H9 (cell line): ENCODE results near the gene GSAP. TPM values are rescaled to one million over a fixed set of nuclear protein-coding genes. Genes with fewer than 3 reads are reported as not detected.

ENCODE experiments used
- DNase-seq: peaks from one replicate; pipeline ENCODE4 v3.0.0-alpha.2; 2017
- H2AFZ ChIP-seq: one replicate; pipeline ENCODE4 v1.6.1; 2013; ENCODE audit warnings: mild to moderate bottlenecking, low read length, control low read depth, moderate library complexity
- H2AK5ac ChIP-seq: 2 replicates; pipeline ENCODE4 v1.6.1; 2013; ENCODE audit warnings: low read length, control low read depth, mixed read lengths; ENCODE audit not compliant: insufficient read length
- H2BK120ac ChIP-seq: one replicate; pipeline ENCODE4 v1.6.1; 2013; ENCODE audit warnings: low read depth, mild to moderate bottlenecking, low read length, control low read depth, inconsistent platforms; ENCODE audit not compliant: poor library complexity, severe bottlenecking
- H2BK12ac ChIP-seq: 2 replicates; pipeline ENCODE4 v1.6.1; 2013; ENCODE audit warnings: low read length, control low read depth, mixed read lengths, low read depth; ENCODE audit not compliant: insufficient read length
- H2BK15ac ChIP-seq: 2 replicates; pipeline ENCODE4 v1.6.1; 2013; ENCODE audit warnings: low read depth, low read length, control low read depth
- H2BK20ac ChIP-seq: one replicate; pipeline ENCODE4 v1.6.1; 2013; ENCODE audit warnings: low read depth, mild to moderate bottlenecking, low read length, control low read depth, inconsistent platforms; ENCODE audit not compliant: poor library complexity, severe bottlenecking
- H2BK5ac ChIP-seq: 2 replicates; pipeline ENCODE4 v1.6.1; 2013; ENCODE audit warnings: low read length, control low read depth, mixed read lengths; ENCODE audit not compliant: insufficient read length
- H3K14ac ChIP-seq: 2 replicates; pipeline ENCODE4 v1.6.1; 2013; ENCODE audit warnings: low read length, control low read depth; ENCODE audit not compliant: insufficient read depth
- H3K18ac ChIP-seq: 2 replicates; pipeline ENCODE4 v1.6.1; 2013; ENCODE audit warnings: low read depth, mild to moderate bottlenecking, mixed read lengths, low read length, control low read depth; ENCODE audit not compliant: insufficient read length
- H3K23ac ChIP-seq: 2 replicates; pipeline ENCODE4 v1.6.1; 2013; ENCODE audit warnings: low read length, control low read depth, mixed read lengths, low read depth; ENCODE audit not compliant: insufficient read length
- H3K23me2 ChIP-seq: 2 replicates; pipeline ENCODE4 v1.6.1; 2013; ENCODE audit warnings: low read depth, mild to moderate bottlenecking, mixed read lengths, low read length, control low read depth; ENCODE audit not compliant: insufficient read length, poor library complexity, severe bottlenecking
- H3K27ac ChIP-seq: 2 replicates; pipeline ENCODE4 v1.5.1; 2013; ENCODE audit warnings: low read length, control low read depth, mixed read lengths, low read depth; ENCODE audit not compliant: insufficient read length
- H3K27me3 ChIP-seq: 2 replicates; pipeline ENCODE4 v1.6.1; 2013; ENCODE audit warnings: low read length, control low read depth, inconsistent platforms; ENCODE audit not compliant: insufficient read depth
- H3K4ac ChIP-seq: 2 replicates; pipeline ENCODE4 v1.6.1; 2013; ENCODE audit warnings: low read depth, mild to moderate bottlenecking, control low read depth, inconsistent platforms, low read length, moderate library complexity
- H3K4me1 ChIP-seq: 2 replicates; pipeline ENCODE4 v1.6.1; 2013; ENCODE audit warnings: low read length, control low read depth, inconsistent platforms; ENCODE audit not compliant: insufficient read depth
- H3K4me2 ChIP-seq: 2 replicates; pipeline ENCODE4 v1.6.1; 2013; ENCODE audit warnings: low read length, control low read depth, mixed read lengths; ENCODE audit not compliant: insufficient read length, insufficient read depth
- H3K56ac ChIP-seq: 2 replicates; pipeline ENCODE4 v1.6.1; 2013; ENCODE audit warnings: low read depth, mild to moderate bottlenecking, mixed read lengths, low read length, control low read depth; ENCODE audit not compliant: insufficient read length
- H3K79me1 ChIP-seq: 2 replicates; pipeline ENCODE4 v1.6.1; 2013; ENCODE audit warnings: low read depth, mild to moderate bottlenecking, moderate library complexity, low read length, control low read depth, inconsistent platforms; ENCODE audit not compliant: insufficient read depth, poor library complexity, severe bottlenecking
- H3K79me2 ChIP-seq: 2 replicates; pipeline ENCODE4 v1.6.1; 2013; ENCODE audit warnings: low read length, control low read depth, inconsistent platforms; ENCODE audit not compliant: insufficient read depth
- H3K9ac ChIP-seq: 2 replicates; pipeline ENCODE4 v1.6.1; 2013; ENCODE audit warnings: low read length, control low read depth, mixed read lengths; ENCODE audit not compliant: insufficient read length; ENCODE audit errors: extremely low read depth
- H3K9me3 ChIP-seq: one replicate; pipeline ENCODE4 v1.6.1; 2013; ENCODE audit warnings: low read depth, low read length, inconsistent platforms; ENCODE audit not compliant: control insufficient read depth
- H3T11ph ChIP-seq: one replicate; pipeline ENCODE4 v1.6.1; 2013; ENCODE audit warnings: mild to moderate bottlenecking, low read length, control low read depth, inconsistent platforms
- H4K20me1 ChIP-seq: one replicate; pipeline ENCODE4 v1.6.1; 2013; ENCODE audit not compliant: control insufficient read depth, insufficient read length, insufficient read depth
- H4K5ac ChIP-seq: 2 replicates; pipeline ENCODE4 v1.6.1; 2013; ENCODE audit warnings: low read depth, mild to moderate bottlenecking, mixed read lengths, low read length, control low read depth; ENCODE audit not compliant: insufficient read length
- H4K8ac ChIP-seq: replicated peaks from 2 replicates; pipeline ENCODE4 v1.6.1; 2013; ENCODE audit warnings: low read length, control low read depth, mixed read lengths, low read depth; ENCODE audit not compliant: insufficient read length
- H4K91ac ChIP-seq: 2 replicates; pipeline ENCODE4 v1.6.1; 2013; ENCODE audit warnings: low read depth, mild to moderate bottlenecking, moderate library complexity, mixed read lengths, low read length, control low read depth; ENCODE audit not compliant: insufficient read length
- H3K27ac Mint-ChIP-seq, 3 experiments: 2 replicates in 2 of 3; 3 replicates in 1 of 3; pipeline ENCODE4 v1.8.0; 2020 to 2021; ENCODE audit warnings: mixed read lengths in 3 of 3, mild to moderate bottlenecking in 1 of 3, moderate library complexity in 1 of 3
- H3K27me3 Mint-ChIP-seq: 2 replicates; pipeline ENCODE4 v1.8.0; 2021; ENCODE audit warnings: low read depth, mild to moderate bottlenecking, moderate library complexity, mixed read lengths
- H3K36me3 Mint-ChIP-seq, 3 experiments: 2 replicates in 2 of 3; 3 replicates in 1 of 3; pipeline ENCODE4 v1.8.0; 2020 to 2021; ENCODE audit warnings: low read depth in 3 of 3, mixed read lengths in 3 of 3; ENCODE audit not compliant: insufficient read depth in 1 of 3
- H3K4me1 Mint-ChIP-seq, 2 experiments: 2 replicates each; pipeline ENCODE4 v1.8.0; 2020; ENCODE audit warnings: mixed read lengths in 2 of 2
- H3K4me3 Mint-ChIP-seq, 2 experiments: 2 replicates in 1 of 2; 3 replicates in 1 of 2; pipeline ENCODE4 v1.8.0; 2020 to 2021; ENCODE audit warnings: mild to moderate bottlenecking in 2 of 2, mixed read lengths in 2 of 2, moderate library complexity in 1 of 2
- H3K9me3 Mint-ChIP-seq, 2 experiments: 2 replicates in 1 of 2; 3 replicates in 1 of 2; pipeline ENCODE4 v1.8.0; 2020; ENCODE audit warnings: mild to moderate bottlenecking in 2 of 2, mixed read lengths in 2 of 2, moderate library complexity in 1 of 2
- CTCF ChIP-seq: fragments of 200-600 bp; sonication (generic); conservative IDR thresholded peaks from 3 replicates; pipeline ENCODE4 v1.8.0; 2021; ENCODE audit warnings: antibody characterized with exemption, mild to moderate bottlenecking
- total RNA-seq: library from RNA; stranded (reverse); gene quantifications from 2 replicates; pipeline ENCODE4 v1.2.1, GENCODE V29; 2021

The GSAP gene
- total RNA-seq, 1 experiment from 2014 or later = 1.9 TPM

DNA sequence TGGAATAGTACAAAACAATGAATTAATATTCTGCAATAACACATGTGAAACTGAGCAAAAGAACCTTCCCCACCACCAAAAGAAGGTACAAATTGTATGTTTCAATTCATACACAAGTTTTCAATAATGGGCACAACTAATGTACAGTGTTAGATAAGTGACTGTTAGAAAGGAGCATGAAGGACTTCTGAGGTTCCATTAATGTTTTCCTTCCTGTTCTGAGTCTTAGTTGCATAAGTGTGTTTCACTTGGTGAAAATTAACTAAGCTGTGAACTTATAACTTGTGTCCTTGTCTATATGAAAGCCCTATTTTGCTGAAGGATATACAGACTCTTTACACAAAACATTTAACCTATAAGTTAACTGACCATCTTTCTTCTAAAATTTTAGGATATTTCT is 8.2 kb downstream of the GSAP start:
- H4K8ac ChIP-seq = no peak overlapping the region
- no peak overlapping the region for H2BK5ac ChIP-seq
- Mint-ChIP-seq H3K4me1 (peaks cover 13 to 18% of the 10 kb centered on the region in 2 experiments), H3K36me3 (no peaks in the 10 kb centered on the region), H3K27ac (no peak overlapping the region), H3K4me3 (no peak overlapping the region), H3K27me3 (no peaks in the 10 kb centered on the region), H3K9me3 (no peaks in the 10 kb centered on the region)
- H2AFZ ChIP-seq = no peak overlapping the region
- H3K56ac ChIP-seq = no peak overlapping the region
- no peak overlapping the region for H4K91ac ChIP-seq
- no peak overlapping the region for H3K14ac ChIP-seq
- H3K79me1 ChIP-seq = no peaks in the 10 kb centered on the region
- no peak overlapping the region for H3K23ac ChIP-seq
- no peaks in the 10 kb centered on the region for H3K23me2 ChIP-seq
- H3K9me3 ChIP-seq = no peaks in the 10 kb centered on the region
- no peak overlapping the region for H4K5ac ChIP-seq
- no peaks in the 10 kb centered on the region for H4K20me1 ChIP-seq
- H3K79me2 ChIP-seq = no peaks in the 10 kb centered on the region
- H2BK12ac ChIP-seq = no peak overlapping the region
- no peak overlapping the region for H2BK20ac ChIP-seq
- TF ChIP-seq CTCF = no peak
- H3K4ac ChIP-seq = no peak overlapping the region
- no peak overlapping the region for H3K27ac ChIP-seq
- no peak overlapping the region for H3K9ac ChIP-seq
- H3K27me3 ChIP-seq = no peaks in the 10 kb centered on the region
- H3K4me1 ChIP-seq = peaks cover 1% of the 10 kb centered on the region
- no peak overlapping the region for H2AK5ac ChIP-seq
- no peak overlapping the region for H2BK15ac ChIP-seq
- DNase-seq = no peak
- H3T11ph ChIP-seq = no peak overlapping the region
- no peak overlapping the region for H3K4me2 ChIP-seq
- no peak overlapping the region for H3K18ac ChIP-seq
- no peak overlapping the region for H2BK120ac ChIP-seq
